Osteoblast (primary cell): ENCODE measurements around the gene EPHX1. TPM values are rescaled to one million over a fixed set of nuclear protein-coding genes. Genes with fewer than 3 reads are reported as not detected.
"Not testable (repeated sequence)": the region's sequence is repeated elsewhere in the genome, so short reads cannot be mapped to it uniquely, and the experiment has no call there.

ENCODE experiments used
- DNase-seq: peaks from one replicate; pipeline ENCODE4 v3.0.0; 2011; ENCODE audit warnings: low spot score, mixed read lengths; ENCODE audit not compliant: insufficient read length; ENCODE audit errors: missing footprints
- H2AFZ ChIP-seq: 2 replicates; pipeline ENCODE4 v1.6.0; 2011; ENCODE audit warnings: mild to moderate bottlenecking, low read length
- H3K27ac ChIP-seq: 2 replicates; pipeline ENCODE4 v1.5.1; 2011; ENCODE audit warnings: mild to moderate bottlenecking, low read depth, low read length, moderate library complexity
- H3K27me3 ChIP-seq: 2 replicates; pipeline ENCODE4 v1.6.0; 2012; ENCODE audit warnings: mild to moderate bottlenecking, control low read depth, inconsistent platforms, low read length, moderate library complexity; ENCODE audit not compliant: insufficient read depth
- H3K36me3 ChIP-seq: 2 replicates; pipeline ENCODE4 v1.5.1; 2011; ENCODE audit warnings: mild to moderate bottlenecking, low read length, control low read depth, moderate library complexity; ENCODE audit not compliant: insufficient read depth
- H3K4me1 ChIP-seq: 2 replicates; pipeline ENCODE4 v1.5.1; 2011; ENCODE audit warnings: mild to moderate bottlenecking, low read length, control low read depth, moderate library complexity; ENCODE audit not compliant: insufficient read depth
- H3K4me2 ChIP-seq: 2 replicates; pipeline ENCODE4 v1.6.0; 2011; ENCODE audit warnings: mild to moderate bottlenecking, low read length; ENCODE audit not compliant: insufficient read depth
- H3K4me3 ChIP-seq: fragments of 200-600 bp; sonication (generic); 3 replicates; pipeline ENCODE4 v1.5.1; 2012; ENCODE audit warnings: mild to moderate bottlenecking, low read length, inconsistent platforms; ENCODE audit not compliant: insufficient read depth
- H3K79me2 ChIP-seq: 2 replicates; pipeline ENCODE4 v1.6.0; 2012; ENCODE audit warnings: mild to moderate bottlenecking, low read length, control low read depth, inconsistent platforms; ENCODE audit not compliant: insufficient read depth
- H3K9me3 ChIP-seq: 2 replicates; pipeline ENCODE4 v1.5.1; 2011; ENCODE audit warnings: low read depth, low read length, control low read depth
- H4K20me1 ChIP-seq: 2 replicates; pipeline ENCODE4 v1.6.0; 2012; ENCODE audit warnings: mild to moderate bottlenecking, low read length, control low read depth; ENCODE audit not compliant: insufficient read depth
- CTCF ChIP-seq: IDR thresholded peaks from 2 replicates; pipeline ENCODE4 v1.5.1; 2011; ENCODE audit warnings: mild to moderate bottlenecking, low read depth, low read length, moderate library complexity; ENCODE audit errors: extremely low read depth
- total RNA-seq: library from RNA; depleted of rRNA; stranded (reverse); fragments of >200 nt; gene quantifications from 2 replicates; pipeline ENCODE4 v1.2.3, GENCODE V29; 2012

EPHX1 gene
- total RNA-seq, 1 donor, result 67.0 TPM

GRCh38 chr1:225806249-225806648 is 3.7 kb upstream of the EPHX1 start:
- Histone ChIP-seq H3K4me2 (no peak overlapping the region), H3K27ac (no peak overlapping the region), H3K4me1 (peaks cover 9% of the 10 kb centered on the region), H3K36me3 (no peaks in the 10 kb centered on the region), H2AFZ (no peak overlapping the region), H3K4me3 (no peak overlapping the region), H3K79me2 (no peaks in the 10 kb centered on the region), H3K27me3 (no peaks in the 10 kb centered on the region), H4K20me1 (no peaks in the 10 kb centered on the region), H3K9me3 (no peaks in the 10 kb centered on the region)
- no peak for TF ChIP-seq CTCF
- no peak for DNase-seq

GRCh38 chr1:225806736-225807135 is 3.2 kb upstream of the EPHX1 start:
- H3K36me3 ChIP-seq, H3K79me2 ChIP-seq, H3K27ac ChIP-seq, H3K27me3 ChIP-seq, H3K4me3 ChIP-seq, DNase-seq, H4K20me1 ChIP-seq, H3K9me3 ChIP-seq, H2AFZ ChIP-seq, H3K4me2 ChIP-seq: not testable (repeated sequence)
- peaks cover 14% of the 10 kb centered on the region for H3K4me1 ChIP-seq

GRCh38 chr1:225808136-225808535 is 1.8 kb upstream of the EPHX1 start:
- TF ChIP-seq CTCF, result no peak
- H3K79me2 ChIP-seq, result peaks cover 6% of the 10 kb centered on the region
- H3K4me3 ChIP-seq, result no peak overlapping the region
- no peak overlapping the region for H3K27ac ChIP-seq
- peaks cover 7% of the 10 kb centered on the region for H4K20me1 ChIP-seq
- no peaks in the 10 kb centered on the region for H3K36me3 ChIP-seq
- peaks cover 24% of the 10 kb centered on the region for H3K4me1 ChIP-seq
- H2AFZ ChIP-seq, result no peak overlapping the region
- H3K4me2 ChIP-seq, result no peak overlapping the region
- no peaks in the 10 kb centered on the region for H3K9me3 ChIP-seq
- H3K27me3 ChIP-seq, result no peaks in the 10 kb centered on the region
- no peak for DNase-seq

- peak overlapping the region; percentile 90 for H3K4me2 ChIP-seq
- not testable (repeated sequence) for H3K27ac ChIP-seq, H3K27me3 ChIP-seq, H4K20me1 ChIP-seq, H3K36me3 ChIP-seq, H3K9me3 ChIP-seq
- peak; percentile 80 for DNase-seq
- H3K79me2 ChIP-seq, result peaks cover 17% of the 10 kb centered on the region
- H2AFZ ChIP-seq, result peak overlapping the region; percentile 78
- H3K4me1 ChIP-seq, result peaks cover 34% of the 10 kb centered on the region
- H3K4me3 ChIP-seq, result peak overlapping the region; percentile 80
Observed at GRCh38 chr1:225810579-225811538, 935 bp downstream of the EPHX1 start.
